K562 (cell line): ENCODE results near the gene INCA1. TPM values are rescaled to one million over a fixed set of nuclear protein-coding genes. Genes with fewer than 3 reads are reported as not detected.
A peak's percentile ranks its signal among the peaks of the same experiment; 100 is the strongest.

Experiments used
- CBX1 ChIP-seq: sonication (generic); IDR thresholded peaks from 2 replicates; pipeline ENCODE4 v1.6.1; 2016; ENCODE audit warnings: antibody characterized with exemption, low read depth, mild to moderate bottlenecking
- CXXC5 ChIP-seq: fragments of 250-450 bp; sonication (Bioruptor Pico); IDR thresholded peaks from 2 replicates; pipeline ENCODE4 v1.8.0; 2022; ENCODE audit warnings: inconsistent platforms, mild to moderate bottlenecking, moderate library complexity
- JUNB ChIP-seq: fragments of 450-650 bp; formaldehyde crosslinking; conservative IDR thresholded peaks from 2 replicates; pipeline ENCODE4 v1.4.0; 2020; ENCODE audit warnings: mild to moderate bottlenecking
- KDM2B ChIP-seq: fragments of 250-450 bp; sonication (Bioruptor Pico); IDR thresholded peaks from 2 replicates; pipeline ENCODE4 v1.8.0; 2021; ENCODE audit warnings: mild to moderate bottlenecking, moderate library complexity
- KLF1 ChIP-seq: fragments of 450-650 bp; IDR thresholded peaks from 2 replicates; pipeline ENCODE4 v1.6.1; 2016; ENCODE audit warnings: missing genetic modification characterization, missing compliant biosample characterization
- NCOR1 ChIP-seq: fragments of 450-650 bp; IDR thresholded peaks from 2 replicates; pipeline ENCODE4 v1.6.1; 2016; ENCODE audit warnings: mild to moderate bottlenecking, moderate library complexity
- NFATC3 ChIP-seq: fragments of 450-650 bp; IDR thresholded peaks from 2 replicates; pipeline ENCODE4 v1.6.1; 2017; ENCODE audit warnings: mild to moderate bottlenecking
- NR2C2 ChIP-seq, 2 experiments: fragments of 200-800 bp in 1 of 2; sonication (Bioruptor generic) in 1 of 2; sonication (generic) in 1 of 2; formaldehyde crosslinking in 1 of 2; IDR thresholded peaks; 2 replicates each; pipeline versions ENCODE4 v1.6.1 to v1.8.0; 2016 to 2022; ENCODE audit warnings: mild to moderate bottlenecking in 1 of 2, missing compliant biosample characterization in 1 of 2, missing genetic modification characterization in 1 of 2, missing genetic modification reagents in 1 of 2
- PRDM10 ChIP-seq: fragments of 450-650 bp; IDR thresholded peaks from 2 replicates; pipeline ENCODE4 v1.6.1; 2018; ENCODE audit not compliant: partially characterized antibody
- RBM34 ChIP-seq: fragments of 200-400 bp; formaldehyde crosslinking; IDR thresholded peaks from 2 replicates; pipeline ENCODE4 v1.6.1; 2018; ENCODE audit warnings: low read length, borderline replicate concordance; ENCODE audit not compliant: insufficient read depth
- SMAD4 ChIP-seq: fragments of 250-450 bp; sonication (Bioruptor Pico); conservative IDR thresholded peaks from 2 replicates; pipeline ENCODE4 v1.8.0; 2021; ENCODE audit warnings: inconsistent platforms, mild to moderate bottlenecking, moderate library complexity
- STAT5B ChIP-seq: fragments of 250-450 bp; sonication (Bioruptor Pico); IDR thresholded peaks from 2 replicates; pipeline ENCODE4 v1.8.0; 2021; ENCODE audit warnings: mild to moderate bottlenecking, inconsistent platforms
- U2AF1 ChIP-seq: fragments of 200-400 bp; formaldehyde crosslinking; optimal IDR thresholded peaks from 2 replicates; pipeline ENCODE3; 2017; ENCODE audit warnings: mild to moderate bottlenecking, low read depth, low read length, moderate library complexity
- YY1 ChIP-seq, 3 experiments: IDR thresholded peaks; 2 replicates each; pipeline ENCODE4 v1.6.1; 2011; ENCODE audit warnings: low read length in 2 of 3, mild to moderate bottlenecking in 2 of 3, moderate library complexity in 2 of 3, borderline replicate concordance in 1 of 3, control low read depth in 1 of 3, low read depth in 1 of 3; ENCODE audit not compliant: insufficient read depth in 3 of 3, insufficient replicate concordance in 2 of 3, control insufficient read depth in 1 of 3, insufficient read length in 1 of 3; ENCODE audit errors: extremely low read depth in 1 of 3
- ZBED1 ChIP-seq: IDR thresholded peaks from 2 replicates; pipeline ENCODE4 v1.6.1; 2014
- ZNF12 ChIP-seq: sonication (generic); formaldehyde crosslinking; IDR thresholded peaks from 2 replicates; pipeline ENCODE4 v1.4.0; 2020; ENCODE audit warnings: mild to moderate bottlenecking, missing genetic modification reagents
- ZNF124 ChIP-seq: sonication (generic); formaldehyde crosslinking; IDR thresholded peaks from 2 replicates; pipeline ENCODE4 v1.8.1; 2022; ENCODE audit warnings: missing genetic modification reagents
- ZNF583 ChIP-seq: fragments of 250-450 bp; sonication (Bioruptor Pico); IDR thresholded peaks from 2 replicates; pipeline ENCODE4 v1.4.0; 2020
- ZNF639 ChIP-seq, 2 experiments: fragments of 200-800 bp in 1 of 2; sonication (Bioruptor generic) in 1 of 2; sonication (generic) in 1 of 2; formaldehyde crosslinking in 1 of 2; IDR thresholded peaks in 1 of 2; conservative IDR thresholded peaks in 1 of 2; 2 replicates each; pipeline versions ENCODE4 v1.5.0 to v1.6.1; 2016 to 2020; ENCODE audit warnings: missing compliant biosample characterization in 1 of 2, missing genetic modification characterization in 1 of 2, missing genetic modification reagents in 1 of 2
- polyA plus RNA-seq, 8 experiments: library from polyadenylated mRNA; depleted of rRNA in 4 of 8; stranded (reverse) in 5 of 8; unstranded in 3 of 8; fragments of >200 nt; fragmentation: Nextera tagmentation in 2 of 8; fragmentation: Illumina TruSeq in 1 of 8; extraction: Ambion mirVana in 2 of 8; extraction: Trizol in 1 of 8; gene quantifications; 2 replicates each; pipeline versions ENCODE4 v1.2.1 to v1.2.3, GENCODE V29; 2011 to 2014; ENCODE audit warnings: inconsistent platforms in 1 of 8, missing spikeins in 1 of 8
- total RNA-seq, 7 experiments: library from RNA; depleted of rRNA in 6 of 7; stranded (reverse); fragments of >200 nt in 6 of 7; fragmentation: Illumina TruSeq in 2 of 7; extraction: Trizol in 2 of 7; gene quantifications; 2 replicates each; pipeline versions ENCODE4 v1.2.1 to v1.2.3, GENCODE V29; 2011 to 2021; ENCODE audit warnings: low replicate concordance in 1 of 7
- TF ChIP-seq, protein P1 (sequence below): sonication (generic); formaldehyde crosslinking; IDR thresholded peaks from 2 replicates; pipeline ENCODE4 v1.9.0; 2022; ENCODE audit warnings: mild to moderate bottlenecking, missing genetic modification reagents
- TF ChIP-seq, protein P2 (sequence below): sonication (generic); formaldehyde crosslinking; IDR thresholded peaks from 2 replicates; pipeline ENCODE4 v1.8.0; 2022; ENCODE audit warnings: mild to moderate bottlenecking, missing genetic modification reagents

Gene INCA1
- total and polyA plus RNA-seq, 9 of the 15 experiments (the other 6 are each of a cell fraction or from before 2014, with no cell fraction given): 0.08 to 0.50 (median 0.13) TPM; not detected in 4

- TF ChIP-seq ZNF639 (CRISPR knock-in tag; conservative IDR thresholded peaks at IDR 0.05 in 1 of 2, IDR thresholded peaks at IDR 0.05 in 1 of 2) (peak in 1 of 2 experiments; percentile 91; a peak in 2 of 4 replicates), JUNB (CRISPR knock-in tag) (0 out of 2 replicates have a peak, but pooled peaks have one; percentile 11), ZNF124 (no peak), CXXC5 (CRISPR knock-in tag) (peak; percentile 56), NFATC3 (no peak), STAT5B (no peak), ZBED1 (no peak), RBM34 (no peak), YY1 (IDR thresholded peaks at IDR 0.05; ENCODE audit: borderline replicate concordance in 1 of 3, control insufficient read depth in 1 of 3, extremely low read depth in 1 of 3, insufficient read depth in 3 of 3, insufficient read length in 1 of 3, insufficient replicate concordance in 2 of 3, low read depth in 1 of 3, low read length in 2 of 3) (peak in 1 of 3 experiments; percentile 7), ZNF12 (CRISPR knock-in tag) (no peak), NR2C2 (CRISPR knock-in tag; IDR thresholded peaks at IDR 0.05) (0 out of 2 replicates have a peak, but pooled peaks have one; percentile 62), NR2C2 (tag; IDR thresholded peaks at IDR 0.05) (peak; percentile 88), CBX1 (0 out of 2 replicates have a peak, but pooled peaks have one; percentile 33), PRDM10 (peak; percentile 95), KDM2B (CRISPR knock-in tag) (no peak), KLF1 (tag) (0 out of 2 replicates have a peak, but pooled peaks have one; percentile 24), NCOR1 (peak; percentile 54), ZNF583 (CRISPR knock-in tag) (0 out of 2 replicates have a peak, but pooled peaks have one; percentile 8), SMAD4 (CRISPR knock-in tag) (peak; percentile 89), U2AF1 (peak; percentile 22)
- TF ChIP-seq, protein P1, sequence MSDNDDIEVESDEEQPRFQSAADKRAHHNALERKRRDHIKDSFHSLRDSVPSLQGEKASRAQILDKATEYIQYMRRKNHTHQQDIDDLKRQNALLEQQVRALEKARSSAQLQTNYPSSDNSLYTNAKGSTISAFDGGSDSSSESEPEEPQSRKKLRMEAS (CRISPR knock-in tag): peak; percentile 87
- TF ChIP-seq, protein P2, sequence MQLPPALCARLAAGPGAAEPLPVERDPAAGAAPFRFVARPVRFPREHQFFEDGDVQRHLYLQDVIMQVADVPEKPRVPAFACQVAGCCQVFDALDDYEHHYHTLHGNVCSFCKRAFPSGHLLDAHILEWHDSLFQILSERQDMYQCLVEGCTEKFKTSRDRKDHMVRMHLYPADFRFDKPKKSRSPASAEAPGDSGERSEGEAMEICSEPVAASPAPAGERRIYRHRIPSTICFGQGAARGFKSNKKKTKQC (CRISPR knock-in tag): 0 out of 2 replicates have a peak, but pooled peaks have one; percentile 31
Observed at GRCh38 chr17:4949321-4950074, 47.8 kb downstream of the INCA1 start (continued).
